A673 (cell line): ENCODE measurements around the gene NCKAP5. TPM values are rescaled to one million over a fixed set of nuclear protein-coding genes. Genes with fewer than 3 reads are reported as not detected.

Experiments used
- BruUV-seq: library from RNA; stranded (reverse); fragments of 400-500 nt; replicated peaks from 2 replicates; lab custom pipeline; 2021; lab: Mats Ljungman, UMichigan
- CTCF ChIA-PET: fragments of 300-600 bp; sonication (Branson Sonifier 250); formaldehyde crosslinking; loops from one replicate; lab custom pipeline; 2022; ENCODE audit warnings: antibody characterized with exemption; lab: Charles Lee
- POLR2A ChIA-PET: fragments of 300-600 bp; sonication (Branson Sonifier 250); formaldehyde crosslinking; loops from one replicate; lab custom pipeline; 2022; ENCODE audit warnings: antibody characterized with exemption; ENCODE audit not compliant: low non-redundant PET; lab: Charles Lee
- DNase-seq: peaks from one replicate; pipeline ENCODE4 v3.0.0-alpha.2; 2015; ENCODE audit warnings: low spot score
- H3K27ac ChIP-seq: fragments of 200-600 bp; sonication (generic); 2 replicates; pipeline ENCODE4 v1.5.1; 2016; ENCODE audit warnings: mixed run types, low read depth, mild to moderate bottlenecking, mixed read lengths, antibody characterized with exemption, low read length; ENCODE audit not compliant: poor library complexity, severe bottlenecking
- H3K27me3 ChIP-seq: fragments of 200-600 bp; sonication (generic); replicated peaks from 2 replicates; pipeline ENCODE4 v1.6.1; 2017; ENCODE audit warnings: mixed run types, low read depth, mild to moderate bottlenecking, mixed read lengths, antibody characterized with exemption, low read length; ENCODE audit not compliant: insufficient read depth, poor library complexity
- H3K36me3 ChIP-seq: fragments of 200-600 bp; sonication (generic); 2 replicates; pipeline ENCODE4 v1.6.1; 2016; ENCODE audit warnings: mixed run types, mild to moderate bottlenecking, mixed read lengths, antibody characterized with exemption, low read length; ENCODE audit not compliant: insufficient read depth, poor library complexity, severe bottlenecking
- H3K4me1 ChIP-seq: fragments of 200-600 bp; sonication (generic); 2 replicates; pipeline ENCODE4 v1.6.1; 2017; ENCODE audit warnings: mixed run types, mild to moderate bottlenecking, mixed read lengths, antibody characterized with exemption, low read length; ENCODE audit not compliant: insufficient read depth, poor library complexity, severe bottlenecking
- H3K4me3 ChIP-seq: fragments of 200-600 bp; sonication (generic); 2 replicates; pipeline ENCODE4 v1.5.1; 2016; ENCODE audit warnings: low read depth, mixed run types, mild to moderate bottlenecking, mixed read lengths, low read length; ENCODE audit not compliant: poor library complexity, severe bottlenecking
- H3K9me3 ChIP-seq: fragments of 200-600 bp; sonication (generic); 2 replicates; pipeline ENCODE4 v1.6.1; 2016; ENCODE audit warnings: mixed run types, low read depth, mild to moderate bottlenecking, mixed read lengths, antibody characterized with exemption, low read length; ENCODE audit not compliant: poor library complexity, severe bottlenecking
- CTCF ChIP-seq: fragments of 300-800, 200-600 bp; sonication (generic); conservative IDR thresholded peaks from 2 replicates; pipeline ENCODE4 v1.5.1; 2017; ENCODE audit warnings: low read depth, mild to moderate bottlenecking, antibody characterized with exemption, low read length, moderate library complexity, mixed read lengths
- EZH2 ChIP-seq: fragments of 200-600 bp; sonication (generic); IDR thresholded peaks from 2 replicates; pipeline ENCODE4 v1.6.1; 2017; ENCODE audit warnings: borderline replicate concordance, low read depth, mild to moderate bottlenecking, mixed read lengths, antibody characterized with exemption, low read length; ENCODE audit not compliant: poor library complexity, severe bottlenecking
- intact Hi-C: fragments of 100-400 bp; cut with micrococcal nuclease; formaldehyde crosslinking; loops from one replicate; pipeline ENCODE4 v1.10.0; 2022; ENCODE audit not compliant: unreplicated experiment
- total RNA-seq: library from RNA; stranded (reverse); gene quantifications from 2 replicates; pipeline ENCODE4 v1.2.3, GENCODE V29; 2021

The NCKAP5 gene
- total RNA-seq, 1 experiment from 2014 or later, result 26.6 TPM

DNA sequence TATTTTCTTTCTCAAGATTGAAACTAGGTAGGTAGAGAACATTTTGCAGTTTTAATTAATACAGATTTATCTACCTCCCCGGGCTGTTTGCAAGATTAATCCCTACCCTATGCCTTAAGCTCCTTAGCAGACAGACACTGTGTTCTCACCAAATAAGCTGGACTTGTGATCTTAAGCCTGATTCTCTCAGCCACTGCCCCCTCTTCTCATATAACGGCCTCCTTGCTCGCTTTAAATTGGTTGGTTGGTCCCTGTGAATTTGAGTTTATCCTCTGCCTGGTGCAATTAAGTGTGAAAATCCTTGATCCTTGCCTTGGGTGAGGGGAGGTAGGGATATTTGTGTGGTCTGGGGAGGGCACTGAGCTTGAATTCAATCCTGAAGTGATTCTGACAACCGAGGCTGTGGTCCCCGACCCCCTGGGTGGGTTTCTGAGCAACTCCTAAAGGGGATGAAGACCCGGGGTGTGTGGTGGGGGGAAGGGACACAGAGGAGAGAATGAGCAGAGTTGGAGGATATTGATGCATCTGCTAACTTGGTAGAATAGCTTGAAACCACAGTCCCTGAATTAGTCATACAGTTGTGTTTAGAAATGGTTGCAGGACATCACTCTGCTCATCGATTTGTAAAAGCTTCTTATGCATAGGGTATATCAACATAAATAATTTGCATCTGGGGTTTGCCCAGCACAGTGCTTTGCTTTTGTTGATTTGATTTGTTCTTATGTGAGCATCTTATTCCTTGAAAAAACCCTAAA, 36.9 kb upstream of the NCKAP5 start:
- TF ChIP-seq EZH2 (no peak), CTCF (no peak)
- Histone ChIP-seq H3K27ac (no peak overlapping the region), H3K36me3 (no peaks in the 10 kb centered on the region), H3K4me1 (no peaks in the 10 kb centered on the region), H3K4me3 (no peak overlapping the region), H3K9me3 (no peaks in the 10 kb centered on the region), H3K27me3 (no peaks in the 10 kb centered on the region)
- POLR2A ChIA-PET, result no interaction called here
- BruUV-seq, result no TSS peak
- no peak for DNase-seq
- CTCF ChIA-PET, result no interaction called here
- intact Hi-C loops, result no loop called here

- Histone ChIP-seq H3K27me3 (no peaks in the 10 kb centered on the region), H3K4me1 (peaks cover 7% of the 10 kb centered on the region), H3K4me3 (no peak overlapping the region), H3K27ac (no peak overlapping the region), H3K36me3 (no peaks in the 10 kb centered on the region), H3K9me3 (no peaks in the 10 kb centered on the region)
- CTCF ChIA-PET, result no interaction called here
- no peak for TF ChIP-seq CTCF
- TF ChIP-seq EZH2, result no peak
- BruUV-seq, result no TSS peak
- intact Hi-C loops, result no loop called here
- no peak for DNase-seq
- POLR2A ChIA-PET, result interaction anchor here (0.7 kb wide), 1 partner anchor 54 kb away, joined by 7 read pairs; no protein-coding TSS in a partner anchor
These were observed 34.8 kb upstream of the NCKAP5 start for GRCh38 chr2:133603109-133603508.

- CTCF ChIA-PET, result no interaction called here
- no peak for DNase-seq
- TF ChIP-seq CTCF (no peak), EZH2 (no peak)
- no peaks in the 10 kb centered on the region for H3K27me3 ChIP-seq
- POLR2A ChIA-PET, result no interaction called here
- peaks cover 7% of the 10 kb centered on the region for H3K4me1 ChIP-seq
- H3K36me3 ChIP-seq, result no peaks in the 10 kb centered on the region
- H3K9me3 ChIP-seq, result no peaks in the 10 kb centered on the region
- BruUV-seq, result no TSS peak
- H3K4me3 ChIP-seq, result no peak overlapping the region
- no peak overlapping the region for H3K27ac ChIP-seq
- intact Hi-C loops, result no loop called here
These were observed 34.3 kb upstream of the NCKAP5 start for GRCh38 chr2:133602538-133602937.
